Measurements from ENCODE around the gene CDK1.

Gene CDK1

GRCh38 chr10:60778214-60778970 lies at the start of gene CDK1:
Gene CDK1 (plus strand): TSS chr10:60778478. CDS start chr10:60780166, 1,688 bp downstream.
- peak within 1 kb of the TSS; percentile 76 for H3K4me3 ChIP-seq (ENCODE audit: low read depth, low read length)
- TF ChIP-seq, protein P1, sequence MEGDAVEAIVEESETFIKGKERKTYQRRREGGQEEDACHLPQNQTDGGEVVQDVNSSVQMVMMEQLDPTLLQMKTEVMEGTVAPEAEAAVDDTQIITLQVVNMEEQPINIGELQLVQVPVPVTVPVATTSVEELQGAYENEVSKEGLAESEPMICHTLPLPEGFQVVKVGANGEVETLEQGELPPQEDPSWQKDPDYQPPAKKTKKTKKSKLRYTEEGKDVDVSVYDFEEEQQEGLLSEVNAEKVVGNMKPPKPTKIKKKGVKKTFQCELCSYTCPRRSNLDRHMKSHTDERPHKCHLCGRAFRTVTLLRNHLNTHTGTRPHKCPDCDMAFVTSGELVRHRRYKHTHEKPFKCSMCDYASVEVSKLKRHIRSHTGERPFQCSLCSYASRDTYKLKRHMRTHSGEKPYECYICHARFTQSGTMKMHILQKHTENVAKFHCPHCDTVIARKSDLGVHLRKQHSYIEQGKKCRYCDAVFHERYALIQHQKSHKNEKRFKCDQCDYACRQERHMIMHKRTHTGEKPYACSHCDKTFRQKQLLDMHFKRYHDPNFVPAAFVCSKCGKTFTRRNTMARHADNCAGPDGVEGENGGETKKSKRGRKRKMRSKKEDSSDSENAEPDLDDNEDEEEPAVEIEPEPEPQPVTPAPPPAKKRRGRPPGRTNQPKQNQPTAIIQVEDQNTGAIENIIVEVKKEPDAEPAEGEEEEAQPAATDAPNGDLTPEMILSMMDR (IDR thresholded peaks at IDR 0.05; ENCODE audit: low read depth, low read length, missing control alignments): no peak
- peak; percentile 95 for DNase-seq (ENCODE audit: low read depth)

GRCh38 chr10:60729106-60729505 lies 49.2 kb upstream of the CDK1 start:
- TF ChIP-seq, protein P1 (IDR thresholded peaks at IDR 0.05; ENCODE audit: low read depth, low read length, missing control alignments): no peak
- no peak for DNase-seq (ENCODE audit: low read depth)
- H3K4me3 ChIP-seq (ENCODE audit: low read depth, low read length): no peak overlapping the region

- peak; percentile 15 for DNase-seq (ENCODE audit: low read depth)
- TF ChIP-seq, protein P1 (IDR thresholded peaks at IDR 0.05; ENCODE audit: low read depth, low read length, missing control alignments): no peak
- H3K4me3 ChIP-seq (ENCODE audit: low read depth, low read length): no peak overlapping the region; the same call in 1 of the 2 replicates
These were observed 47.0 kb upstream of the CDK1 start for GRCh38 chr10:60731134-60731885.

DNA sequence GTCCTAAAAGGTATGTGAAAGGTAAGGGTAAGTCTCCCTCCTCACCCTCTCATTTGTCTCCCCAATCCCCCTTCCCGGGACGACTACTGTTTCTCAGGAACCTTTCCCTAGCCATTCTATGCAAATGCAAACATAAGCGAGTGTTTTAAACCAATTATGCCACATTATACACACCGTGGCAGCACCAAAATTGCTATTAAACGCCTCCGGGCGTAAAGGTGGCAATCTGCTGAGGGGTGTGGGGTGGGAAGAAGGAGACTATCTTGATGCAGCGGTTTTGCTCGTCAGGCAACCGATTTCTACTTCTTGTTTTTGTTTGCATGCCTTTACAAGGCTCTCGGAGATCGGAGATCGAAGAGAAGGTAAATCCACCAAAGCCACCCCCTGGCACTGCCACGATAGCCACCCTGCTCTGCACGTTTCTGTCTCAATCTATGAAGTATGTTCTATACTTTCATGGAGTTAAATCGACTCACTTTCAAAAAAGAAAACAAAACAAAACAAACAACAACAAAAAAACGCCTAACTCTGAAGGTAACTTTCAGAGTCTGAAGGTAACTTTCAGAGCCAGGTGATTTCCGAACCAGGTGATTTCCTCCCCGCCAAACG lies 46.0 kb upstream of the CDK1 start:
- peak overlapping the region; percentile 43 for H3K4me3 ChIP-seq (ENCODE audit: low read depth, low read length)
- TF ChIP-seq, protein P1 (IDR thresholded peaks at IDR 0.05; ENCODE audit: low read depth, low read length, missing control alignments): no peak
- no peak for DNase-seq (ENCODE audit: low read depth)

DNA sequence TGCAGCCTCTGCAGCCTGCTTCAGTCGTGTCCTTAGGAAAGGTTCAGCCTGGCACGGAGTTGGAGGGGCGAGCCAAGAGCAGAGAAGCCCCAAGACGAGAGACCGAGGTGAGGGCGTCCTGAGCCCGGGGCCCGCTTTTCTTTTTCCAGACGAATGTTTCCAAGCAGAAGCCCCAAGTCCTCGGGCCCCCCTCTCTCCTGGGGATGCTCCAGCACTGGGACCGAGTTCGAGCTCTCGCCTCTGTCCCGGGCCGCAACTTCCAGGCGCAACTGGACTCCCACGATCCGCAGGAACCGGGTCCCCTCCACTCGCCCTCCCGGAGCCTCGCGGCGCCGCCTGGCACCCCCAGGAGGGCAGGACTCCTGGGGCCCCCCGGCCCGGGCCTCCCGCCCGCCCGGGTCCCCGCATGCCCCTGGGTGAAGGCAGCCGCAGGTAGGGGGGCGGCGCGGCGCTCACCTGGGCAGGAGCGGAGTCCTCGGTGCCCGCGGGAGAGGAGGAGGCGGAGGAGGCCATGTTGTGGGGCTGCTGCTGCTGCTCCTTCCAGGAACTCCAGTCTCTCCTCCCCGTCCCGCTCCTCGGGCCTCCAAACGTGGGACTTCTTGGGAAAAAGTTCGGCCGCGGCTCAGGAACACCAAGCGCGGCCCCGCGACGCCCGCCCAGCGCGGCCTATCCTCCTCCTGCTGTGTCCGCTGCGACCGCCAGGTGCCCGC lies 45.3 kb upstream of the CDK1 start:
- peak overlapping the region; percentile 43 for H3K4me3 ChIP-seq (ENCODE audit: low read depth, low read length)
- TF ChIP-seq, protein P1 (IDR thresholded peaks at IDR 0.05; ENCODE audit: low read depth, low read length, missing control alignments): no peak
- no peak for DNase-seq (ENCODE audit: low read depth)

DNA sequence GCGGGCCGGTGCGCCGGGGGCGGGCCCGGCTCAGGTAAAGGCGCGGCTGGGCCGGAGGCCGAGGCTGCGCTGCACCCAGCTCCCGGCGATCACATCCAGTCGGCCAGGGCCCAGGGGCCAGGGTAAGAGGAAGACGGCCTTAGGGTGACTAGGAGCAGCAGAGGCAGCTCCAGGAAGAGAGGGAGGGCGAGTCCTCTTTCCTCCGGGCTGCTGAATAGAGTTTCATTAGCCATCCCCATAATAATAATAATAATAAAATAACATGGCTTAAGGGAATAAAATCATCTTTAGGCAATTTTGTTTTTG lies 44.8 kb upstream of the CDK1 start:
- TF ChIP-seq, protein P1 (IDR thresholded peaks at IDR 0.05; ENCODE audit: low read depth, low read length, missing control alignments): peak; percentile 42
- H3K4me3 ChIP-seq (ENCODE audit: low read depth, low read length): peak overlapping the region; percentile 43
- DNase-seq (ENCODE audit: low read depth): no peak

Measured in GM12864 (cell line).